GM12864 (cell line): Measurements from ENCODE around the gene CELF2.

Source experiments
- DNase-seq: peaks from one replicate; pipeline ENCODE4 v3.0.0-alpha.2; 2011; ENCODE audit warnings: low read depth
- H3K4me3 ChIP-seq: 2 replicates; pipeline ENCODE4 v1.5.1; 2011; ENCODE audit warnings: mild to moderate bottlenecking, low read depth, low read length, control low read depth
- CTCF ChIP-seq: IDR thresholded peaks from 2 replicates; pipeline ENCODE4 v1.5.1; 2011; ENCODE audit warnings: low read depth, mild to moderate bottlenecking, moderate library complexity, low read length, control low read depth, inconsistent platforms; ENCODE audit errors: missing control alignments

CELF2 gene

GRCh38 chr10:11186374-11186773 is 168.7 kb downstream of the CELF2 start:
- TF ChIP-seq CTCF, result no peak
- H3K4me3 ChIP-seq, result no peak overlapping the region
- no peak for DNase-seq

DNA sequence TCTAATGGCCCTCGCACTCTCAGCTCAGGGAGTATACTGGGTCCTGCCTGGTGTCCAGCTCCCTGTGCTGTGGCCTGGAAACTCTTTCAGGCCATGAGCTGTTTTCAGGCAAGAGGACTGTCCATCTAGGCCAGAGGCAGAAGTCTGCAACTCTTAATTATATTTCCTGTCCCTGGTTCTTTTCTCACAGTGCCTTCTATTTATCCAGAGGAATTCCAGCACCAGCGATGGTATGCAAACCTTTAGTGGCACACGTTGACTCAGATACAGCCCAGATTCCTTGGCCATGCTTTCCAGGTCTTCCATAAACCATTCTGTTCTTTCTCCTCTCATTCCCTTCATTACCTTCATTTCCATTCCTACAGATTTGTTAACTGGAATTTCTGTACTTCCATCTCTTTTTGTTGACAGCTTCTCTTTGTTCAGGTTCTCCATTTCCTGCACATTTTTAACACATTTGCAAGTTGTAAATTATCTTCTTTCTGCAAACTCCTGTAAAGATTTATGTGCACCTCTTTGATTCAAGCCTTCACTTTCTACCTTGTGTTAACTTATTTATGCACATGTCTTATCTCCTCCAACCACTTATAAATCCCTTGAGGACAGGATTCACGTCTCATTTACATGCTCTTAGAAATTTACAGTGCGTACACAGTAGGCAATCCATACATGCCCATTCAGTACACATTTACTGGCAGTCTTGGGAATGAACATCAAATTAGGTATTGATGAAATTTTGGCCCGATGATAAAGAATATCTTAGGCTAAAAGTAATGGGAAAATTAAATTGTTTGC is 172.1 kb downstream of the CELF2 start:
- no peak for DNase-seq
- H3K4me3 ChIP-seq, result no peak overlapping the region
- TF ChIP-seq CTCF, result no peak

- no peak for TF ChIP-seq CTCF
- DNase-seq, result no peak
- H3K4me3 ChIP-seq, result no peak overlapping the region
Observed at GRCh38 chr10:11191190-11191589, 173.5 kb downstream of the CELF2 start.

DNA sequence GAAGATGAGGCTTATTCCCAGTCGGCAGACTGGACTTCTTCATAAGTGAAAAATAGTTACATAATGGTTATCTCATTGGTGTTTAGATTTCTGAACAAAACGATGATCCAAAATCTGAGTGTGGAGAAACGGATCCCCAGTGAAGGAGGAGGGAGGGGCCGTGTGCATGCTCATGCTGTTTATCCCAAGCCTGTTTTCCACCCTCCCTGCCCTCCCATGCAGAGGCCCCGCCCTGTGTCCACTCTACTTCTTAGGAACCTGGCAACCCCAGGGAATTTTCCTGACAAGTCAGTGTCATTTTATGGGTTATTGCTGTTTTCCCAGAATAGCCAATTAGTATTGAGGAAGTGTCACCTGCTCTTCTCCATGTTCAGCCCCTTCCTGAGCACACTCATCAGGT is 174.0 kb downstream of the CELF2 start:
- DNase-seq, result no peak
- TF ChIP-seq CTCF, result no peak
- no peak overlapping the region for H3K4me3 ChIP-seq

DNA sequence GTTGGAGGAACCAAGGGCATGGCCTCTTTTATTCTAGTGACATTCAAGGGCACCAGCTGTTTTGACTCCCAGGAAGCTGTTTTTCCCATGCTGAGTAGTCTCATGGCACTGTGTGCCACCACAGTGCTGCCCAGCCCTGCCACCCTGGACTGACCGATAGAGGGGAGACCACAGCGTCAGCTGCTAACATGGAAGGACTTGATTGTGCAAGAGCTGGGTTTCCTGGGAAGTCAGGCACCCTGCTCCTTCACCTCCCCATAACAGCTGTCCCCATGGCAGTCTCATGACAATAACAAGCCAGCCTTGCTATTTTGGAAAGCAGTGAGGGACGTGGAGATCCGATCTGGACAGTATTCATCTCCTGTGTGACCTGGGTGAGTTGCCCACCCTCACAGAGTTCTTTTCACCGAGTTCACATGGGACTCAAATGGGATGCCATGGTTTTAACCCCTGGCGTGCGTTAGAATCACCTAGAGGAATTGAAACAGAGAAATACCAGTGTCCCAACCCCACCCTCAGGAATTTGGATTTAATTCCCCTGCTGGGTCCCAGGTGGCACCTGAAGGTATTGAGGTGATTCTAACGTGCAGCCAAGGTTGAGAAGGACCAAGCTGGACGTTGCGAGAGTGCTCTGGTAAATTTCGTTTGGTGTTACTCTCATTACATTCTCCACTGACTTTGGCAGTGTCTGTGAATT is 174.8 kb downstream of the CELF2 start:
- TF ChIP-seq CTCF, result no peak
- no peak for DNase-seq

GRCh38 chr10:11193001-11193551 is 175.4 kb downstream of the CELF2 start:
- DNase-seq, result no peak
- no peak for TF ChIP-seq CTCF
- H3K4me3 ChIP-seq, result no peak overlapping the region

More for the DNA sequence above, 174.8 kb downstream of the CELF2 start:
- no peak overlapping the region for H3K4me3 ChIP-seq
